GM21528 (cell line): ENCODE measurements around the gene RNF212B.

Experiments used
- ATAC-seq: cut with Tn5 transposase; IDR thresholded peaks from one replicate; pipeline ENCODE4 v1.9.1; 2021; ENCODE audit warnings: mild to moderate bottlenecking, moderate library complexity; ENCODE audit not compliant: unreplicated experiment, low FRiP score

RNF212B gene

GRCh38 chr14:23286902-23287479 lies 49.3 kb downstream of the RNF212B start:
- ATAC-seq, result no peak

- ATAC-seq, result no peak
Observed at GRCh38 chr14:23294734-23295561, 57.2 kb downstream of the RNF212B start.

DNA sequence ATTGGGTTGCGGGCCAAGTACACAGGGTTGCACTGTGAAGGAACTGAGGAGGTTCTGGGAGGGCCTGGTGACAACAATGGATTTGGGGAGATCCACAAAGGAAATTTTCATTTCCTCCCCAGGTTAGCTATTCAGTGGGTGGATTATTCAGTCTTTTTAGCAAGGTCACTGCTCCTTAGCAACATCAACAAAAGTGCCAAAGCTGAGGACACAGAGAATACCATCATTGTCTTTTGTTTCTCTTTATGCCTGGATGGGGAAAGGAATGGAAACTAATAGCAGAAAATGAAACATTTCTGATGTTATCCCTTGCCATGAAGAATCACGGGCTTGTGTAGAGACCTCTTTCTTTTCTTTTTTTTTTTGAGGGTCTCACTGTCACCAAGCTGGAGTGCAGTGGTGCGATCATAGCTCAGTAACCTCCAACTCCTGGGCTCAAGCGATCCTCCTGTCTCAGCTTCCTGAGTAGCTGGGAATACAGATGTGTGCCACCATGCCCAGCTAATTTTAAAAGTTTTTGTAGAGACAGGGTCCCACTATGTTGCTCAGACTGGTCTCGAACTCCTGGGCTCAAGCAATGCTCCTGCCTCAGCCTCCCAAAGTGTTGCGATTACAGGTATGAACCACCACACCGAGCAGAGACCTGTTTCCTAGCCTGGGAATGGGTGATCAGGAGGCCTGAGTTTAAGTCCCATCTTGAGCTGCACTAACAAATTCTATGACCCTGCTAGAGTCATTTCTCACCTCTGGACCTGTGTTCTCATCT lies 58.5 kb downstream of the RNF212B start:
- ATAC-seq, result no peak

GRCh38 chr14:23297096-23297495 lies 59.4 kb downstream of the RNF212B start:
- no peak for ATAC-seq

DNA sequence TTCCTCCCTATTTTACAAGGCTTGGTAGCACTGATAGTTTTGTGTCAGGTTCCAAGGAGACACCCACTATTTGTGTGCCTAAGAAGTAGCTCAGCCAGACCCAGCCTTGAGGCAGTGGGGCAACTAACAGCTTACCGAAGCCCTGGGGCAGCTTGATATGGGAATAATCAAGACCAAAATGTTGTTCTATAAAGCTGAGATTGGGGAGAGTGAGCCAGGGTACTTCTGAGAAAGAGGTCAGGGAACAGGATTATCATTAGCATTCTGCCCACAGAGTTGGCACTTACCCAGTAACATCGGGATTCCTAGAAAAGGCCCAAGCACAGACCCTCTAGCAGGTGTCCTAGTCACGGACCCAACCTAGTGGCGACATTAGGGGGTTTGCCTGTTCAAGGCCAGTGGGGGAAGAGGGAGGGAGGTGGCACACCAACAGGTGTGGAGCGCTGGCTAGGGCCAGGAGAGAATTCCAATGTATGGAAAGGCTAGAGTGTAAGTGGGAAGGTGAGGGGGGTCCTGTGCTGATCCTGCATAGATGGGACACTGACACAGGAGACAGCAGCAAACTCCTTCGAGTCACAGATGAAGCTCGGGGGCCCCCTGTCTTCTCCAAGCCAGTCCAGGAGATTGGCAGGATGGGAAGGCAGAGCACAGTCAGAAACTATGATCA lies 60.0 kb downstream of the RNF212B start:
- no peak for ATAC-seq

GRCh38 chr14:23299211-23299957 lies 61.6 kb downstream of the RNF212B start:
- ATAC-seq, result no peak

DNA sequence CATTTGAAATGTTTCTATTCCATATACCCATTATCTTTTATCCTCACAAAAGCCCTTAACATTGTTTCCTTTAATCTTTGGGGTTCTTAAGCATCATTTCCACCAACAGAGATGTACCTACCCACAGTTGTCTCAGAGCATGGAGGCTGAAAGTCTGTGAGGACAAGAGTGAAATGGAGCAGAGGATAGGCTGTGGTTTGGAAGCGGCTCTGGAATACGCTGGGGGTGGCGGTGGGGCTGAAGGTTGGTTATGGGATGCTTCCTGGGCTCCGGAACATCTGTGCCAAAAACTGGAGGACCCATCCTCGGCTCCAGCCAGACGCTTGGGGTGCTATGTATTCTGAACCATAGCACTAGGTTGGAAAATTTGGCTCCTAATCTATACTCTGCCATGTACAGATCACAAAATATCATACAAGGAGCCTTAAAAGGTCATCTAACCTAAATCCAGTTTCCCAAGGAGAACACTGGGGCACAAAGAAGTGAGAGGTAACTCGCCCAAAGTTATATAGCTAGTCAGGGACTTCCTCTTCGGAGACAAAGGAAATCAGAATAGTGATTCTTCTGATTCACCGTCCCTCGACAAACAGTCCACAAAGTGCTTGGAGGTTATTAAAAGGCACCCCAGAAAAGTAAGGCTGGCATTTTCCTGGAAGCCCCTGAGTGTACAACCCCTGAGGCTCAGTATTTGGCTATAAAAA lies 62.4 kb downstream of the RNF212B start:
- ATAC-seq, result no peak

DNA sequence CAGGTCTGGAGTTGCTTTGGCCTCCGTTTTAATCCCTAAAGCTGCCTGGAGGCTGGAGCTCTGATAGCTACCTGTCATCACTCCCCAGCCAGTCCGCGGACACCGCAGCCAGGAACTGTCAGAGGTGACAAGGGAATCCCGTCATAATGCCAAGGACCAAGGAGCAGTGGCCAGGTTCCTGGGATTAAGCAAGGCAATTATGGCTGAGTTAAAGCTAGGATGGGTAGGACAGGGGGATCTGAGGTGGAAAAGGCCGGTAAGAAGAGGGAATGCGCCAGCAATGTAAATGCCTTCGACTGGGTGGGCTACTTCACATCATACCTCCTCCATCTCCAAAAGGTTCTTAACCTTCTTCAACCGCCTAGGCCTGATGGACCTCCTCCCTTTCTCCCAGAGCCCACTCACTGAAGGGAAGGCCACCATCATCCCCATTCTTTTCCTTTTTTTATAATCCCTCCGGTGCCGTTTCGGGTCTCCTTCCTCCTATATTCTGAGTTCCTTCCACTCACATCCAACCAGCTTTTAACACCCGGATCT lies 63.0 kb downstream of the RNF212B start:
- no peak for ATAC-seq

GRCh38 chr14:23301288-23301968 lies 63.7 kb downstream of the RNF212B start:
- ATAC-seq, result peak; percentile 80

DNA sequence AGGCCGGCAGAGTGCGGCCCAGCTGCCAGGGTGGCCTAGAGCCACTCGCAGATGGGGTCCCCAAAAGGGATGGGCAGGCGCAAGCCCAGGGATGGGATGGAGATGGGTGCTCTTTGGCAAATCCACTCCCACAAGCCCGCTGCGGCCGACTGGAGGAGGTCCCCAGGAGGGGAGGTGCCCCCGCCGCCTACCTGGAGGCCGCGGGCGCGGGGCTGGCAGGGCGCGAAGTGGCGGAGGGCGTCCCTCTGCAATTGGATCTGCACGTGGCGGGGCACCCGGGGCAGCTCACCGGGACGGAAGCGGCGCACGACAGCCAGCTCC lies 64.2 kb downstream of the RNF212B start:
- no peak for ATAC-seq

- peak; percentile 40 for ATAC-seq
Observed at GRCh38 chr14:23302290-23303225, 64.8 kb downstream of the RNF212B start, which contains the start of gene PPP1R3E. TSS of gene PPP1R3E (minus strand) at chr14:23302859. CDS start at chr14:23302576, 283 bp downstream.

DNA sequence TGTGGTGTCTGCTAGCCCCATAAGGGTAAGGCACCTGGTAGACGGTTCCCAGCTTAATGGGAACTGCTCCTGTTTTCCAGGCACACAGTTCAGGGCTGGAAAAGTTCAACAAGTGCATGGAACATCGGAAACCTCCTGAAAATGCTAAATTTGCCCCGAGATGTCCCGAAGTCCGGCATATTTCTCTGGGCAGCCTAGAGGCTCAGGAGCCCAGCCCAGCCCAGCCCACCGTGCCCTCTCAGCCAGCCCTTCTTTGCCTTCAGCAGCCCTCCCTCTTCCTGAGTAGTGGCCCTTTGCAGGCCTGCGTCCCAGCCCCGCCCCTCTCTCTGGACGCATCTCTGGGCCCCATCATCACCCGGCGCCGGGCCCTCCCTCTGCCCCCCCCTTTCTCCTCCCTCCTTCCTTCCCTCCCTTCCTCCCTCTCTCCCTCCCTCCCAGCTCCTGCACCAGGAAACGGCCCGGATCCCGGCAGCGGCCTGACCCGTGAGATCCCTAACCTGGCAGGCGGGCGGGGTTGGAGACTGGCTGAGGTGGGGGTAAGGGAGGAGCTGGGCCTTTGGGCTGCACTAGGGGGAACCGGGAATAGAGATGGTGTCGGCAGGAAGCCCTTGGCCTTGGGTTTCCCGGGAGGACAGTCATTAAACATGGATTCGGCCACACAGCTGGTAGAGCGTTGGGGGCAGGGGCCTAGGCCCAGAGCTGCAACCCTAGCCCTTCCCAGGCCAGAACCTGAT lies 68.8 kb downstream of the RNF212B start, which contains the start of gene BCL2L2:
Gene BCL2L2, plus strand, starts transcription at position 422 of the 734 bp plus-strand sequence. CDS start 935 bp downstream, outside the sequence.
- ATAC-seq, result no peak

GRCh38 chr14:23307146-23307530 lies 69.4 kb downstream of the RNF212B start:
- no peak for ATAC-seq

DNA sequence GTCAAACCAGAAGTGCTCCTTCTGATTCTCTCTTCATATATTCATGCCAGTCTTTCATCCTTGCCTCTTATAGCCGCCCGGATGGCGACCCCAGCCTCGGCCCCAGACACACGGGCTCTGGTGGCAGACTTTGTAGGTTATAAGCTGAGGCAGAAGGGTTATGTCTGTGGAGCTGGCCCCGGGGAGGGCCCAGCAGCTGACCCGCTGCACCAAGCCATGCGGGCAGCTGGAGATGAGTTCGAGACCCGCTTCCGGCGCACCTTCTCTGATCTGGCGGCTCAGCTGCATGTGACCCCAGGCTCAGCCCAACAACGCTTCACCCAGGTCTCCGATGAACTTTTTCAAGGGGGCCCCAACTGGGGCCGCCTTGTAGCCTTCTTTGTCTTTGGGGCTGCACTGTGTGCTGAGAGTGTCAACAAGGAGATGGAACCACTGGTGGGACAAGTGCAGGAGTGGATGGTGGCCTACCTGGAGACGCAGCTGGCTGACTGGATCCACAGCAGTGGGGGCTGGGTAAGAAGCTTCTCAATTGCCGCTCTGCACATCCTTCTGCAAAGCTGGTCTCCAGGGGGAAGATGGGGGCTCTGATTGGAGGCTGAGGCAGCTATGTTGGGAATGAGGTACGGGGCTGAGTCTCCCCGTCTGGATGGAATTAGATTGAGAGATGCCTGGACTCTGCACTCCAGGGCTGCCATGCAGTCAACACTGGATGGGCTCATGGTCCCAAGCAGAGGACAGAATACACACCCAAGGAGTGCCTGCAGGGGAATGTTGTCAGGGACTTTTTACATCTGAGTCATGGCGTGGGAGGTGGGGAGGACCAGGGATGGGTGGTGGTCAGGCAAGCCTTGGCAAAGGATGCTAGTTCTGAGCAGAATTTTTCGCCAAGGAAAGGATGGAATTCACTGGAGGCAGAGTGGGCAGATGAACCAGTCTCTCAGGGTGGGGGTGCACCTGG lies 70.2 kb downstream of the RNF212B start:
- ATAC-seq, result no peak

DNA sequence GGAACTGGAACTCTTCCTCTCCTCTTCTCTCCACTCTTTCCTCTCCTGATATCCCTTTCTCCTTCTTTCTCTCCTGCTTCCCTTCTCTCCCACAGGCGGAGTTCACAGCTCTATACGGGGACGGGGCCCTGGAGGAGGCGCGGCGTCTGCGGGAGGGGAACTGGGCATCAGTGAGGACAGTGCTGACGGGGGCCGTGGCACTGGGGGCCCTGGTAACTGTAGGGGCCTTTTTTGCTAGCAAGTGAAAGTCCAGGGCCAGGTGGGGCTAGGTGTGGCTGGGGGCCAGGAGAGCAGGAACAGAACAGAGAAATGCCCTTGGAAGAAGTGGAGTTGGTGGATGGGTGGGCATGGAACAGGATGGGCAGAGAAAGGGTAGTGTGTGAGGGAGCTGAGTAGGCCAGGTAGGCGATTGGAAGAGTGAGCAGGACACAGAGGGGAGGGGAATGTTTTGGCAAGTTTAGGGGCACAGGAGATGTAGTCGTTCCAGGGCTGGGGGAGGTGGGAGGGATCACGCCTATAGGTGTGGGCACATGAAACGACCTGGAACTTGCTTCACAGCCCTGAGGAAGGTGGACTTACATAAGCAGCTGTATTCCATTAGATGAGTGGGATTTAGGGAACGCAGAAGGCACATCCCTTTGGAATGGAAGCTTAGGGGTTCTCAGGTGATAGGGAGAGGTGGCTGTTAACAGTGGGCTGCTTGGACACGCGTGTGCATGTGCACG lies 71.1 kb downstream of the RNF212B start:
- ATAC-seq, result no peak
